ENCODE measurements around the gene LMBR1.

Gene LMBR1

GRCh38 chr7:156795415-156795814 lies 97.6 kb downstream of the LMBR1 start:
- no peak overlapping the region for H3K4me3 ChIP-seq (ENCODE audit: low read length in 2 of 2)
- no peak overlapping the region for H3K27ac ChIP-seq (ENCODE audit: low read length)
- H3K9ac ChIP-seq (ENCODE audit: low read length in 2 of 2), result no peak overlapping the region
- no peaks in the 10 kb centered on the region for H3K27me3 ChIP-seq (ENCODE audit: control insufficient read depth in 1 of 2, insufficient read depth in 2 of 2, low read length in 2 of 2)
- no peaks in the 10 kb centered on the region for H3K36me3 ChIP-seq (ENCODE audit: control insufficient read depth in 2 of 2, insufficient read depth in 2 of 2, low read length in 2 of 2)
- H3K9me3 ChIP-seq (ENCODE audit: control insufficient read depth in 2 of 2, low read length in 2 of 2), result no peaks in the 10 kb centered on the region
- no peaks in the 10 kb centered on the region for H3K4me1 ChIP-seq (ENCODE audit: control insufficient read depth, insufficient read depth, low read length)

DNA sequence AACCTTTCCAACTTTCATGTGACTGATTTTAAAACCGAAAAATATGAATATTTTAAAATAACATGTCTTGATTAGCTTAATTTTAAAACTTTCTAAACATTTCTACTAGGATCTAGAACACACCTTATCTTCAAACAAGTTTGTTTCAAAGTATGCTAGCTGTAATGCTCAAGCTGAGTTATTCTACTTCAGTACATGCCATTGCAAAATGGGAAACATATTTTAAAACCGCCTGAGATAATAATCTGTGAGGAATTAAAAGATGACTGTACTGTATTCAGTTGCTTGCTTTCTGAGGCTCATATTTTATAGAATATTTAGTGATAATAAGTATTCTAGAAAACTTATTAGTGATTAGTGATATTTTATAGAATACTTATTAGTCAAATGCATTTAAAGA lies 99.6 kb downstream of the LMBR1 start:
- H3K4me3 ChIP-seq (ENCODE audit: low read length in 2 of 2), result no peak overlapping the region
- no peak overlapping the region for H3K27ac ChIP-seq (ENCODE audit: low read length)
- no peaks in the 10 kb centered on the region for H3K36me3 ChIP-seq (ENCODE audit: control insufficient read depth in 2 of 2, insufficient read depth in 2 of 2, low read length in 2 of 2)
- no peaks in the 10 kb centered on the region for H3K4me1 ChIP-seq (ENCODE audit: control insufficient read depth, insufficient read depth, low read length)
- no peaks in the 10 kb centered on the region for H3K27me3 ChIP-seq (ENCODE audit: control insufficient read depth in 1 of 2, insufficient read depth in 2 of 2, low read length in 2 of 2)
- no peak overlapping the region for H3K9ac ChIP-seq (ENCODE audit: low read length in 2 of 2)
- no peaks in the 10 kb centered on the region for H3K9me3 ChIP-seq (ENCODE audit: control insufficient read depth in 2 of 2, low read length in 2 of 2)

- no peak overlapping the region for H3K9ac ChIP-seq (ENCODE audit: low read length in 2 of 2)
- H3K4me3 ChIP-seq (ENCODE audit: low read length in 2 of 2), result no peak overlapping the region
- H3K36me3 ChIP-seq (ENCODE audit: control insufficient read depth in 2 of 2, insufficient read depth in 2 of 2, low read length in 2 of 2), result no peaks in the 10 kb centered on the region
- no peaks in the 10 kb centered on the region for H3K9me3 ChIP-seq (ENCODE audit: control insufficient read depth in 2 of 2, low read length in 2 of 2)
- no peak overlapping the region for H3K27ac ChIP-seq (ENCODE audit: low read length)
- no peaks in the 10 kb centered on the region for H3K4me1 ChIP-seq (ENCODE audit: control insufficient read depth, insufficient read depth, low read length)
- H3K27me3 ChIP-seq (ENCODE audit: control insufficient read depth in 1 of 2, insufficient read depth in 2 of 2, low read length in 2 of 2), result no peaks in the 10 kb centered on the region
Measured at GRCh38 chr7:156792611-156793010, 100.4 kb downstream of the LMBR1 start.

DNA sequence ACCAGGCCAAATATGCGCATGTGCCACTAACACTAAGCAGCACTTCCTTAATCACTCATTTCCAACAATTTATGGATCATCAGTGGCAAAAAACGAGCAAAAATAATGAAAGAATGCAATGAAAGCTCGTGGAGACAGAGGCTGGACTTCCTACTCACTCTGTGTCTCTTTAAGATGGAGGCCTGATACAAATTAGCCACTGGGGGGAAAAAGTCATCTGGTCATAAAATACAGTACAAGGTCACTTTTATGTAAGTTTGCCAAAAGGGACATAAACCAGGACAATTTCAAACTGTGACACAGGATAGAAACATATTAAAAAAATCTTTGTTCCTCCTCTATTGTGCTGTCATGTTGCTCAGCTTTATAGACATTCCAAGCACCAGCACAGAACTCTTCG lies 101.7 kb downstream of the LMBR1 start:
- Histone ChIP-seq H3K9me3 (ENCODE audit: control insufficient read depth in 2 of 2, low read length in 2 of 2) (no peaks in the 10 kb centered on the region), H3K9ac (ENCODE audit: low read length in 2 of 2) (no peak overlapping the region), H3K4me3 (ENCODE audit: low read length in 2 of 2) (no peak overlapping the region), H3K36me3 (ENCODE audit: control insufficient read depth in 2 of 2, insufficient read depth in 2 of 2, low read length in 2 of 2) (no peaks in the 10 kb centered on the region), H3K4me1 (ENCODE audit: control insufficient read depth, insufficient read depth, low read length) (no peaks in the 10 kb centered on the region), H3K27ac (ENCODE audit: low read length) (no peak overlapping the region), H3K27me3 (ENCODE audit: control insufficient read depth in 1 of 2, insufficient read depth in 2 of 2, low read length in 2 of 2) (no peaks in the 10 kb centered on the region)

DNA sequence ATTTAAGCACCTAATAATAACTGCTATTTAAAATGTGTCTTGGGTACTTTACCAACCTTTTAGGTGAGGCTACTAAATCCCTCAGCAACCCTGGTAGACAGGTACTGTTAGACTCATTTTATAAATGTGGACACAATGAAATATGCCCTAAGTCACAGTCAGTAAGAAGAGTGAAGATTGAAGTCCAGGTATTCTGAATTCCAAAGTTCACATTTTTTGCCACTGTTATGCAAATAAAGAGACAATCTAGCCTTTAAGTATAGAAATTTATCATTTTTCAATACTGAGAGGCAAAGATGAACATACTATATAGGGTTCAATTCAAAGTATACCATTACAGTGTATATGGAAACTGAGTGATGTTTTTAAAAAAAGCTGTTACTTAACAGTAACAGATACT lies 102.7 kb downstream of the LMBR1 start:
- no peak overlapping the region for H3K4me3 ChIP-seq (ENCODE audit: low read length in 2 of 2)
- H3K9me3 ChIP-seq (ENCODE audit: control insufficient read depth in 2 of 2, low read length in 2 of 2), result no peaks in the 10 kb centered on the region
- no peaks in the 10 kb centered on the region for H3K27me3 ChIP-seq (ENCODE audit: control insufficient read depth in 1 of 2, insufficient read depth in 2 of 2, low read length in 2 of 2)
- H3K4me1 ChIP-seq (ENCODE audit: control insufficient read depth, insufficient read depth, low read length), result no peaks in the 10 kb centered on the region
- no peak overlapping the region for H3K9ac ChIP-seq (ENCODE audit: low read length in 2 of 2)
- no peak overlapping the region for H3K27ac ChIP-seq (ENCODE audit: low read length)
- no peaks in the 10 kb centered on the region for H3K36me3 ChIP-seq (ENCODE audit: control insufficient read depth in 2 of 2, insufficient read depth in 2 of 2, low read length in 2 of 2)

- no peak overlapping the region for H3K9ac ChIP-seq (ENCODE audit: low read length in 2 of 2)
- no peaks in the 10 kb centered on the region for H3K27me3 ChIP-seq (ENCODE audit: control insufficient read depth in 1 of 2, insufficient read depth in 2 of 2, low read length in 2 of 2)
- no peaks in the 10 kb centered on the region for H3K9me3 ChIP-seq (ENCODE audit: control insufficient read depth in 2 of 2, low read length in 2 of 2)
- H3K4me3 ChIP-seq (ENCODE audit: low read length in 2 of 2), result no peak overlapping the region
- no peaks in the 10 kb centered on the region for H3K36me3 ChIP-seq (ENCODE audit: control insufficient read depth in 2 of 2, insufficient read depth in 2 of 2, low read length in 2 of 2)
- H3K4me1 ChIP-seq (ENCODE audit: control insufficient read depth, insufficient read depth, low read length), result no peaks in the 10 kb centered on the region
- no peak overlapping the region for H3K27ac ChIP-seq (ENCODE audit: low read length)
Measured at GRCh38 chr7:156785998-156786543, 106.9 kb downstream of the LMBR1 start.

DNA sequence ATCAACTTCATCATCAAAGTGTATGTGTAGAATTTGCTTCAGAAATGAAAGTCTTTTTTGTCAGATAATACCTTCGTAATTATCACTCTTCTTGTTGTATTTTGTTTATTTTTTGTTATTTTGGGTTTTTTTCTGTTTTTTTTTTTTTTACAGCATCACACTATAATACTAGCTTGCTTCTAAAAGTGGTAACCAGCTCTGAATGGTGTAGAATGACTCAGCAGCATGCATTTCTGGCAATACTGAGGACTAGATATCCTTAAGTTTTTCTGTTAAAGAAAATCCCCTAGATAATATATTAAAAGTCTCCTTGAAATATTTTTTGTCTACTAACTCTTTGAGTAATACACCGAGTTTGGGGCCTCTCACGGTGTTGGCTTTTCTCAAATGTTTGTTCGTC lies 109.1 kb downstream of the LMBR1 start:
- Histone ChIP-seq H3K9me3 (ENCODE audit: control insufficient read depth in 2 of 2, low read length in 2 of 2) (no peaks in the 10 kb centered on the region), H3K4me3 (ENCODE audit: low read length in 2 of 2) (no peak overlapping the region), H3K36me3 (ENCODE audit: control insufficient read depth in 2 of 2, insufficient read depth in 2 of 2, low read length in 2 of 2) (no peaks in the 10 kb centered on the region), H3K27me3 (ENCODE audit: control insufficient read depth in 1 of 2, insufficient read depth in 2 of 2, low read length in 2 of 2) (no peaks in the 10 kb centered on the region), H3K9ac (ENCODE audit: low read length in 2 of 2) (no peak overlapping the region), H3K27ac (ENCODE audit: low read length) (no peak overlapping the region), H3K4me1 (ENCODE audit: control insufficient read depth, insufficient read depth, low read length) (no peaks in the 10 kb centered on the region)

DNA sequence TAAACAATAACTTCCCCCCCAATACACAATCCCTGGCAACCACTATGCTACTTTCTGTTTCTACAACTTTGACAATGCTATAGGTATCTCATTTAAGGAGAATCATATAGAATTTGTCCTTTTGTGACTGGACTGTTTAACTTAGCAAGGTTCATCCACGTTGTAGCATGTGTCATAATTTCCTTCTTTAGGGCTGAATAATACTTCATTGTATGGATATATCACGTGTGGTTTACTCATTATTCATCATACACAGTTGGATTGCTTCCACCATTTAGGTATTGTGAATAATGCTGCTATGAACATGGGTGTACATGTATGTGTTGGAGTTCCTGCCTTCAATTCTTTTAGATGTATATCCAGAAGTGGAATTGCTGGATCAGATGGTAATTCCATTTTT lies 111.0 kb downstream of the LMBR1 start:
- Histone ChIP-seq H3K27ac (ENCODE audit: low read length) (no peak overlapping the region), H3K4me1 (ENCODE audit: control insufficient read depth, insufficient read depth, low read length) (no peaks in the 10 kb centered on the region), H3K9ac (ENCODE audit: low read length in 2 of 2) (no peak overlapping the region), H3K9me3 (ENCODE audit: control insufficient read depth in 2 of 2, low read length in 2 of 2) (no peaks in the 10 kb centered on the region), H3K27me3 (ENCODE audit: control insufficient read depth in 1 of 2, insufficient read depth in 2 of 2, low read length in 2 of 2) (no peaks in the 10 kb centered on the region), H3K36me3 (ENCODE audit: control insufficient read depth in 2 of 2, insufficient read depth in 2 of 2, low read length in 2 of 2) (no peaks in the 10 kb centered on the region), H3K4me3 (ENCODE audit: low read length in 2 of 2) (no peak overlapping the region)

- Histone ChIP-seq H3K36me3 (ENCODE audit: control insufficient read depth in 2 of 2, insufficient read depth in 2 of 2, low read length in 2 of 2) (no peaks in the 10 kb centered on the region), H3K4me1 (ENCODE audit: control insufficient read depth, insufficient read depth, low read length) (no peaks in the 10 kb centered on the region), H3K27me3 (ENCODE audit: control insufficient read depth in 1 of 2, insufficient read depth in 2 of 2, low read length in 2 of 2) (no peaks in the 10 kb centered on the region), H3K9ac (ENCODE audit: low read length in 2 of 2) (no peak overlapping the region), H3K9me3 (ENCODE audit: control insufficient read depth in 2 of 2, low read length in 2 of 2) (no peaks in the 10 kb centered on the region), H3K4me3 (ENCODE audit: low read length in 2 of 2) (no peak overlapping the region), H3K27ac (ENCODE audit: low read length) (no peak overlapping the region)
Measured at GRCh38 chr7:156780724-156781455, 112.1 kb downstream of the LMBR1 start.

DNA sequence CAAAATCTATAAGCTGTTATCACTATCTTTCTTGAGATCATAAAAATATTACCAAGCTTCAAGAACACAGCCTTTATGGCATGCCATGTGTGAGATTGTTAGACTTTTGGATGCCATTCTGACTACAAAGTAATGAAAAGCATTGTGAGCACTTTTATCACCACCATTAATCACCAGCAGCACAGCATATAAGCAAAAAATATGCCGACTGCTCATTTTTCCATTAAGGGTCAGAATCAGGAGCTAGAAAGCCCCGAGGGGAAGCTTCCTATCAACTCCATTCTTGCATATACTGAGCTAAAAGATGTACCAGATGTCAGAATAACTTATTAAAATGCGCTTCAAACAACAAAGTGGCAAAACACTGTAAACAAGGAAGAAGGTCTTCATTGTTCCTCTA lies 114.3 kb downstream of the LMBR1 start:
- no peak overlapping the region for H3K9ac ChIP-seq (ENCODE audit: low read length in 2 of 2)
- no peaks in the 10 kb centered on the region for H3K27me3 ChIP-seq (ENCODE audit: control insufficient read depth in 1 of 2, insufficient read depth in 2 of 2, low read length in 2 of 2)
- no peaks in the 10 kb centered on the region for H3K4me1 ChIP-seq (ENCODE audit: control insufficient read depth, insufficient read depth, low read length)
- H3K9me3 ChIP-seq (ENCODE audit: control insufficient read depth in 2 of 2, low read length in 2 of 2), result no peaks in the 10 kb centered on the region
- no peak overlapping the region for H3K27ac ChIP-seq (ENCODE audit: low read length)
- H3K4me3 ChIP-seq (ENCODE audit: low read length in 2 of 2), result no peak overlapping the region
- H3K36me3 ChIP-seq (ENCODE audit: control insufficient read depth in 2 of 2, insufficient read depth in 2 of 2, low read length in 2 of 2), result peaks cover 0 to 2% of the 10 kb centered on the region in 2 donors

GRCh38 chr7:156778201-156778600 lies 114.8 kb downstream of the LMBR1 start:
- Histone ChIP-seq H3K4me3 (ENCODE audit: low read length in 2 of 2) (no peak overlapping the region), H3K9ac (ENCODE audit: low read length in 2 of 2) (no peak overlapping the region), H3K27me3 (ENCODE audit: control insufficient read depth in 1 of 2, insufficient read depth in 2 of 2, low read length in 2 of 2) (no peaks in the 10 kb centered on the region), H3K36me3 (ENCODE audit: control insufficient read depth in 2 of 2, insufficient read depth in 2 of 2, low read length in 2 of 2) (peaks cover 0 to 2% of the 10 kb centered on the region in 2 donors), H3K4me1 (ENCODE audit: control insufficient read depth, insufficient read depth, low read length) (no peaks in the 10 kb centered on the region), H3K27ac (ENCODE audit: low read length) (no peak overlapping the region), H3K9me3 (ENCODE audit: control insufficient read depth in 2 of 2, low read length in 2 of 2) (no peaks in the 10 kb centered on the region)

All from stomach smooth muscle (tissue), 2 donors.